Neuronal stem cell (in vitro differentiated cells): ENCODE data around the gene TXNDC16.

Source experiments
- DNase-seq: peaks from one replicate; pipeline ENCODE4 v3.0.0-alpha.2; 2013; ENCODE audit warnings: low spot score
- H2AFZ ChIP-seq: one replicate; pipeline ENCODE4 v1.6.1; 2013; ENCODE audit warnings: mild to moderate bottlenecking, low read length, inconsistent platforms
- H2AK5ac ChIP-seq: 2 replicates; pipeline ENCODE4 v1.6.1; 2013; ENCODE audit warnings: low read depth, mild to moderate bottlenecking, inconsistent platforms, low read length, moderate library complexity, mixed read lengths
- H2BK120ac ChIP-seq: 2 replicates; pipeline ENCODE4 v1.6.1; 2013; ENCODE audit warnings: low read depth, mild to moderate bottlenecking, inconsistent platforms, low read length, moderate library complexity, mixed read lengths
- H2BK12ac ChIP-seq: one replicate; pipeline ENCODE4 v1.6.1; 2013; ENCODE audit warnings: low read length, inconsistent platforms
- H2BK15ac ChIP-seq: 2 replicates; pipeline ENCODE4 v1.6.1; 2013; ENCODE audit warnings: mild to moderate bottlenecking, low read length, inconsistent platforms, mixed read lengths
- H2BK5ac ChIP-seq: one replicate; pipeline ENCODE4 v1.6.1; 2013; ENCODE audit warnings: inconsistent platforms, mild to moderate bottlenecking, low read length, moderate library complexity
- H3K14ac ChIP-seq: one replicate; pipeline ENCODE4 v1.6.1; 2013; ENCODE audit warnings: low read length, inconsistent platforms
- H3K18ac ChIP-seq: 2 replicates; pipeline ENCODE4 v1.6.1; 2013; ENCODE audit warnings: low read length, inconsistent platforms
- H3K23ac ChIP-seq: 2 replicates; pipeline ENCODE4 v1.6.1; 2013; ENCODE audit warnings: low read depth, mild to moderate bottlenecking, mixed read lengths, low read length, inconsistent platforms; ENCODE audit not compliant: poor library complexity
- H3K27ac ChIP-seq: replicated peaks from 3 replicates; pipeline ENCODE4 v1.5.1; 2013; ENCODE audit warnings: low read length, inconsistent platforms
- H3K27me3 ChIP-seq, 3 experiments: 2 replicates each; pipeline ENCODE4 v1.6.1; 2013; ENCODE audit warnings: low read length in 3 of 3, mild to moderate bottlenecking in 2 of 3, inconsistent platforms in 1 of 3, low read depth in 1 of 3, mixed read lengths in 1 of 3, moderate library complexity in 1 of 3; ENCODE audit not compliant: control insufficient read depth in 3 of 3, insufficient read depth in 3 of 3
- H3K36me3 ChIP-seq, 2 donors: replicated peaks in 1 of 2; 2 replicates each; pipeline ENCODE4 v1.6.1; 2013; ENCODE audit warnings: low read length in 2 of 2; ENCODE audit not compliant: control insufficient read depth in 2 of 2, insufficient read depth in 2 of 2
- H3K4ac ChIP-seq: 2 replicates; pipeline ENCODE4 v1.6.1; 2013; ENCODE audit warnings: inconsistent platforms, mild to moderate bottlenecking, low read length, moderate library complexity
- H3K4me1 ChIP-seq, 2 donors: 1 replicate in 1 of 2; 2 replicates in 1 of 2; pipeline ENCODE4 v1.6.1; 2013; ENCODE audit warnings: low read length in 2 of 2, low read depth in 1 of 2; ENCODE audit not compliant: control insufficient read depth in 2 of 2, insufficient read depth in 1 of 2
- H3K4me2 ChIP-seq: one replicate; pipeline ENCODE4 v1.6.1; 2013; ENCODE audit warnings: mild to moderate bottlenecking, low read length, inconsistent platforms; ENCODE audit not compliant: insufficient read depth, poor library complexity, severe bottlenecking
- H3K4me3 ChIP-seq, 2 donors: 2 replicates each; pipeline ENCODE4 v1.5.1; 2013; ENCODE audit warnings: low read length in 2 of 2, mild to moderate bottlenecking in 2 of 2, inconsistent platforms in 1 of 2, moderate library complexity in 1 of 2
- H3K79me1 ChIP-seq: one replicate; pipeline ENCODE4 v1.6.1; 2013; ENCODE audit warnings: low read depth, mild to moderate bottlenecking, inconsistent platforms, low read length, moderate library complexity
- H3K9ac ChIP-seq: one replicate; pipeline ENCODE4 v1.6.1; 2013; ENCODE audit warnings: mild to moderate bottlenecking, low read depth, low read length, inconsistent platforms; ENCODE audit not compliant: poor library complexity
- H3K9me3 ChIP-seq, 2 donors: replicated peaks in 1 of 2; 2 replicates each; pipeline versions ENCODE3 to v1.6.1; 2013; ENCODE audit warnings: low read length in 2 of 2, mild to moderate bottlenecking in 2 of 2, inconsistent platforms in 1 of 2, low read depth in 1 of 2, mixed read lengths in 1 of 2, moderate library complexity in 1 of 2; ENCODE audit not compliant: control insufficient read depth in 2 of 2, insufficient read depth in 1 of 2
- H4K8ac ChIP-seq: one replicate; pipeline ENCODE4 v1.6.1; 2013; ENCODE audit warnings: low read depth, mild to moderate bottlenecking, inconsistent platforms, low read length, moderate library complexity
- H4K91ac ChIP-seq: one replicate; pipeline ENCODE4 v1.6.1; 2013; ENCODE audit warnings: low read length, low read depth, mild to moderate bottlenecking, inconsistent platforms; ENCODE audit not compliant: poor library complexity
- WGBS, 2 donors: extraction: QIAGEN DNeasy Blood & Tissue Kit; methylation state at CpG; one replicate each; pipeline ENCODE4 v1.1.7; 2013; ENCODE audit warnings: missing lambda C conversion rate in 2 of 2, mixed read lengths in 1 of 2; ENCODE audit not compliant: insufficient read length in 2 of 2, insufficient replicate concordance in 1 of 2; ENCODE audit errors: extremely low coverage in 2 of 2; 5-methylcytosine and 5-hydroxymethylcytosine counted together

Gene TXNDC16

GRCh38 chr14:52596320-52596719, 44.0 kb upstream of the TXNDC16 start:
- Histone ChIP-seq H4K8ac (no peak overlapping the region), H3K27me3 (no peaks in the 10 kb centered on the region), H3K79me1 (no peaks in the 10 kb centered on the region), H3K4me2 (no peak overlapping the region), H2BK15ac (no peak overlapping the region), H3K27ac (no peak overlapping the region), H3K4me3 (no peak overlapping the region), H4K91ac (no peak overlapping the region), H2BK5ac (no peak overlapping the region), H2AK5ac (no peak overlapping the region), H3K36me3 (no peaks in the 10 kb centered on the region), H3K9ac (no peak overlapping the region), H3K4ac (no peak overlapping the region), H3K4me1 (peaks cover 0 to 3% of the 10 kb centered on the region in 2 donors), H3K14ac (no peak overlapping the region), H2BK120ac (no peak overlapping the region), H3K18ac (no peak overlapping the region), H3K23ac (no peak overlapping the region), H3K9me3 (no peaks in the 10 kb centered on the region), H2BK12ac (no peak overlapping the region), H2AFZ (no peak overlapping the region)
- WGBS, 2 donors = no CpG with 5 or more reads among the region's 10 CpGs
- DNase-seq = no peak

GRCh38 chr14:52590318-52590717, 38.0 kb upstream of the TXNDC16 start:
- Histone ChIP-seq H3K36me3 (no peaks in the 10 kb centered on the region), H3K27me3 (no peaks in the 10 kb centered on the region), H3K79me1 (no peaks in the 10 kb centered on the region), H3K4ac (no peak overlapping the region), H3K27ac (no peak overlapping the region), H2BK15ac (no peak overlapping the region), H3K18ac (no peak overlapping the region), H3K4me1 (no peaks in the 10 kb centered on the region), H2BK5ac (no peak overlapping the region), H3K23ac (no peak overlapping the region), H3K4me2 (no peak overlapping the region), H3K14ac (no peak overlapping the region), H2AK5ac (no peak overlapping the region), H3K4me3 (no peak overlapping the region), H2AFZ (no peak overlapping the region), H3K9ac (no peak overlapping the region), H2BK12ac (no peak overlapping the region), H3K9me3 (no peaks in the 10 kb centered on the region), H4K8ac (no peak overlapping the region), H4K91ac (no peak overlapping the region), H2BK120ac (no peak overlapping the region)
- no CpG with 5 or more reads among the region's 1 CpG for WGBS, 2 donors
- DNase-seq = no peak

- no peak overlapping the region for H3K4me3 ChIP-seq
- no peaks in the 10 kb centered on the region for H3K36me3 ChIP-seq
- no peak overlapping the region for H2BK15ac ChIP-seq
- no peak overlapping the region for H2BK5ac ChIP-seq
- no peaks in the 10 kb centered on the region for H3K79me1 ChIP-seq
- no peak overlapping the region for H3K14ac ChIP-seq
- no peak overlapping the region for H2AFZ ChIP-seq
- no peaks in the 10 kb centered on the region for H3K27me3 ChIP-seq
- H4K91ac ChIP-seq = no peak overlapping the region
- no peak for DNase-seq
- H3K18ac ChIP-seq = no peak overlapping the region
- no peak overlapping the region for H3K4me2 ChIP-seq
- no peak overlapping the region for H3K9ac ChIP-seq
- WGBS, 2 donors = no CpG with 5 or more reads among the region's 4 CpGs
- H3K23ac ChIP-seq = no peak overlapping the region
- no peak overlapping the region for H3K4ac ChIP-seq
- H3K27ac ChIP-seq = no peak overlapping the region
- no peak overlapping the region for H4K8ac ChIP-seq
- H3K9me3 ChIP-seq = no peaks in the 10 kb centered on the region
- no peak overlapping the region for H2AK5ac ChIP-seq
- H2BK12ac ChIP-seq = no peak overlapping the region
- H2BK120ac ChIP-seq = no peak overlapping the region
- H3K4me1 ChIP-seq = no peaks in the 10 kb centered on the region
Measured at GRCh38 chr14:52589646-52590045, 37.3 kb upstream of the TXNDC16 start.

GRCh38 chr14:52583544-52583943, 31.2 kb upstream of the TXNDC16 start:
- no peaks in the 10 kb centered on the region for H3K79me1 ChIP-seq
- no peak overlapping the region for H2AK5ac ChIP-seq
- no peak for DNase-seq
- H3K23ac ChIP-seq = no peak overlapping the region
- H2BK15ac ChIP-seq = no peak overlapping the region
- H4K8ac ChIP-seq = no peak overlapping the region
- H2BK120ac ChIP-seq = no peak overlapping the region
- H3K9ac ChIP-seq = no peak overlapping the region
- no peak overlapping the region for H3K27ac ChIP-seq
- no peak overlapping the region for H4K91ac ChIP-seq
- H3K18ac ChIP-seq = no peak overlapping the region
- H3K9me3 ChIP-seq = no peaks in the 10 kb centered on the region
- H3K4ac ChIP-seq = no peak overlapping the region
- H3K4me3 ChIP-seq = no peak overlapping the region
- H3K4me2 ChIP-seq = no peak overlapping the region
- H3K14ac ChIP-seq = no peak overlapping the region
- no peaks in the 10 kb centered on the region for H3K4me1 ChIP-seq
- no peak overlapping the region for H2BK5ac ChIP-seq
- H2BK12ac ChIP-seq = no peak overlapping the region
- H3K27me3 ChIP-seq = no peaks in the 10 kb centered on the region
- no peaks in the 10 kb centered on the region for H3K36me3 ChIP-seq
- no peak overlapping the region for H2AFZ ChIP-seq
